ENCODE data around the gene CDK14.

The CDK14 gene

GRCh38 chr7:91031757-91032156 lies 435.6 kb downstream of the CDK14 start:
- no peak for DNase-seq

GRCh38 chr7:91033574-91033973 lies 437.5 kb downstream of the CDK14 start:
- no peak for DNase-seq

GRCh38 chr7:91034459-91035368 lies 438.6 kb downstream of the CDK14 start:
- DNase-seq, result peak in 1 of 2 experiments; percentile 15

GRCh38 chr7:91039033-91039432 lies 442.9 kb downstream of the CDK14 start:
- no peak for DNase-seq

- no peak for DNase-seq
These were observed 445.0 kb downstream of the CDK14 start for GRCh38 chr7:91041141-91041540.

GRCh38 chr7:91041901-91042484 lies 445.9 kb downstream of the CDK14 start:
- no peak for DNase-seq

- DNase-seq, result no peak
These were observed 447.1 kb downstream of the CDK14 start for GRCh38 chr7:91043186-91043585.

GRCh38 chr7:91043924-91044645 lies 448.0 kb downstream of the CDK14 start:
- DNase-seq, result no peak

GRCh38 chr7:91045606-91046005 lies 449.5 kb downstream of the CDK14 start:
- no peak for DNase-seq

GRCh38 chr7:91046322-91047089 lies 450.4 kb downstream of the CDK14 start:
- no peak for DNase-seq

GRCh38 chr7:91047636-91048035 lies 451.5 kb downstream of the CDK14 start:
- DNase-seq, result no peak

GRCh38 chr7:91050677-91051076 lies 454.6 kb downstream of the CDK14 start:
- DNase-seq, result no peak

GRCh38 chr7:91051966-91052365 lies 455.8 kb downstream of the CDK14 start:
- DNase-seq, result no peak

- DNase-seq, result no peak
These were observed 458.3 kb downstream of the CDK14 start for GRCh38 chr7:91054374-91054773.

GRCh38 chr7:91055219-91055618 lies 459.1 kb downstream of the CDK14 start:
- DNase-seq, result no peak

- DNase-seq, result no peak
These were observed 466.6 kb downstream of the CDK14 start for GRCh38 chr7:91062713-91063112.

GRCh38 chr7:91064052-91064451 lies 467.9 kb downstream of the CDK14 start:
- no peak for DNase-seq

- no peak for DNase-seq
These were observed 468.8 kb downstream of the CDK14 start for GRCh38 chr7:91064938-91065337.

- DNase-seq, result no peak
These were observed 470.5 kb downstream of the CDK14 start for GRCh38 chr7:91066627-91067026.

- no peak for DNase-seq
These were observed 471.1 kb downstream of the CDK14 start for GRCh38 chr7:91067242-91067641.

- no peak for DNase-seq
These were observed 472.1 kb downstream of the CDK14 start for GRCh38 chr7:91068136-91068795.

GRCh38 chr7:91069146-91069545 lies 473.0 kb downstream of the CDK14 start:
- DNase-seq, result no peak

All from SW 1271 (cell line).